Measurements from ENCODE around the gene ABCG8. TPM values are rescaled to one million over a fixed set of nuclear protein-coding genes. Genes with fewer than 3 reads are reported as not detected.

ABCG8 gene
- total and polyA plus RNA-seq, 2 donors (not counting 3 experiments of a cell fraction or from before 2014, with no cell fraction given) = not detected

- no peaks in the 10 kb centered on the region for H3K36me3 ChIP-seq (ENCODE audit: control insufficient read depth in 2 of 2, extremely low read depth in 1 of 2, insufficient read depth in 2 of 2, low read length in 2 of 2)
- no TSS peak for BruUV-seq (replicated peaks)
- no peak overlapping the region for H3K27ac ChIP-seq (ENCODE audit: insufficient read depth, low read depth, low read length)
- no peaks in the 10 kb centered on the region for H4K20me1 ChIP-seq (replicated peaks; ENCODE audit: control insufficient read depth, extremely low read depth, insufficient read depth, low read length)
- H3K79me2 ChIP-seq (ENCODE audit: control insufficient read depth, insufficient read depth, low read length) = no peaks in the 10 kb centered on the region
- intact Hi-C loops (cut with micrococcal nuclease) (no loop called here), dilution Hi-C loops (cut with MboI; ENCODE audit: extremely low pct_ligation_motif_present, low sequenced_read_pairs) (no loop called here)
- POLR2A ChIA-PET = no interaction called here
- CTCF ChIA-PET = interaction anchor here (1.2 to 2.7 kb wide), 2 partner anchors 26 to 27 kb away, joined by 4 to 9 read pairs; no protein-coding TSS in a partner anchor
- H3K4me3 ChIP-seq (replicated peaks in 1 of 3; ENCODE audit: insufficient read depth in 1 of 3, low read depth in 1 of 3, low read length in 3 of 3) = no peak overlapping the region
- H3K9me1 ChIP-seq (replicated peaks; ENCODE audit: control insufficient read depth, extremely low read depth, insufficient read depth, low read length) = no peaks in the 10 kb centered on the region
- no peak for DNase-seq (ENCODE audit: low read depth, low spot score)
- H3K9me3 ChIP-seq (replicated peaks; ENCODE audit: control insufficient read depth, insufficient read depth, low read length) = no peaks in the 10 kb centered on the region
- peaks cover 0 to 6% of the 10 kb centered on the region in 2 experiments for H3K27me3 ChIP-seq (ENCODE audit: control insufficient read depth in 2 of 2, insufficient read depth in 2 of 2, low read length in 2 of 2)
- no peak for TF ChIP-seq POLR2A (IDR thresholded peaks at IDR 0.05; ENCODE audit: low read depth, low read length)
- H3K4me2 ChIP-seq (ENCODE audit: insufficient read depth, low read length) = no peak overlapping the region
- no peak overlapping the region for H2AFZ ChIP-seq (ENCODE audit: low read depth, low read length)
- H3K9ac ChIP-seq (replicated peaks; ENCODE audit: extremely low read depth, insufficient read depth, low read length) = no peak overlapping the region
- no peaks in the 10 kb centered on the region for H3K4me1 ChIP-seq (ENCODE audit: control insufficient read depth, extremely low read depth, insufficient read depth, low read length)
- FAIRE-seq = no peak
These were observed 12.5 kb downstream of the ABCG8 start for GRCh38 chr2:43851011-43851980.

GRCh38 chr2:43852196-43852730, 13.5 kb downstream of the ABCG8 start:
- POLR2A ChIA-PET = no interaction called here
- dilution Hi-C loops (cut with MboI; ENCODE audit: extremely low pct_ligation_motif_present, low sequenced_read_pairs) = no loop called here
- CTCF ChIA-PET = interaction anchor here (1.2 kb wide), 1 partner anchor 26 kb away, joined by 4 read pairs; no protein-coding TSS in a partner anchor
- Histone ChIP-seq H3K4me2 (ENCODE audit: insufficient read depth, low read length) (no peak overlapping the region), H3K4me3 (replicated peaks in 1 of 3; ENCODE audit: insufficient read depth in 1 of 3, low read depth in 1 of 3, low read length in 3 of 3) (no peak overlapping the region), H3K27me3 (ENCODE audit: control insufficient read depth in 2 of 2, insufficient read depth in 2 of 2, low read length in 2 of 2) (peaks cover 3% of the 10 kb centered on the region in 2 experiments), H3K9ac (replicated peaks; ENCODE audit: extremely low read depth, insufficient read depth, low read length) (no peak overlapping the region), H2AFZ (ENCODE audit: low read depth, low read length) (no peak overlapping the region), H4K20me1 (replicated peaks; ENCODE audit: control insufficient read depth, extremely low read depth, insufficient read depth, low read length) (no peaks in the 10 kb centered on the region), H3K4me1 (ENCODE audit: control insufficient read depth, extremely low read depth, insufficient read depth, low read length) (no peaks in the 10 kb centered on the region), H3K79me2 (ENCODE audit: control insufficient read depth, insufficient read depth, low read length) (no peaks in the 10 kb centered on the region), H3K27ac (ENCODE audit: insufficient read depth, low read depth, low read length) (no peak overlapping the region), H3K36me3 (ENCODE audit: control insufficient read depth in 2 of 2, extremely low read depth in 1 of 2, insufficient read depth in 2 of 2, low read length in 2 of 2) (no peaks in the 10 kb centered on the region), H3K9me3 (replicated peaks; ENCODE audit: control insufficient read depth, insufficient read depth, low read length) (no peaks in the 10 kb centered on the region), H3K9me1 (replicated peaks; ENCODE audit: control insufficient read depth, extremely low read depth, insufficient read depth, low read length) (no peaks in the 10 kb centered on the region)
- BruUV-seq (replicated peaks) = no TSS peak
- FAIRE-seq (no peak), DNase-seq (ENCODE audit: low read depth, low spot score) (no peak)
- intact Hi-C loops (cut with micrococcal nuclease) = no loop called here
- TF ChIP-seq POLR2AphosphoS5 (IDR thresholded peaks at IDR 0.05; ENCODE audit: insufficient read depth, low read depth, low read length) (no peak), CTCF (IDR thresholded peaks at IDR 0.05; ENCODE audit: extremely low read depth in 1 of 2, insufficient read depth in 1 of 2, low read depth in 1 of 2, low read length in 2 of 2) (no peak), FOS (IDR thresholded peaks at IDR 0.05; ENCODE audit: borderline replicate concordance, insufficient read depth, low read length) (no peak), MAX (IDR thresholded peaks at IDR 0.05; ENCODE audit: insufficient read depth, insufficient read length) (no peak), POLR2A (IDR thresholded peaks at IDR 0.05; ENCODE audit: low read depth, low read length) (no peak), MYC (IDR thresholded peaks at IDR 0.05; ENCODE audit: low read depth, low read length) (no peak), GATA2 (IDR thresholded peaks at IDR 0.05; ENCODE audit: insufficient read depth, insufficient read length, low read depth, low read length) (no peak), EZH2 (IDR thresholded peaks at IDR 0.05; ENCODE audit: borderline replicate concordance, low read depth, low read length, severe bottlenecking) (no peak), JUN (IDR thresholded peaks at IDR 0.05; ENCODE audit: borderline replicate concordance, insufficient read depth, insufficient read length, low read depth) (no peak)
